ENCODE data around the gene ABCA2.

DNA sequence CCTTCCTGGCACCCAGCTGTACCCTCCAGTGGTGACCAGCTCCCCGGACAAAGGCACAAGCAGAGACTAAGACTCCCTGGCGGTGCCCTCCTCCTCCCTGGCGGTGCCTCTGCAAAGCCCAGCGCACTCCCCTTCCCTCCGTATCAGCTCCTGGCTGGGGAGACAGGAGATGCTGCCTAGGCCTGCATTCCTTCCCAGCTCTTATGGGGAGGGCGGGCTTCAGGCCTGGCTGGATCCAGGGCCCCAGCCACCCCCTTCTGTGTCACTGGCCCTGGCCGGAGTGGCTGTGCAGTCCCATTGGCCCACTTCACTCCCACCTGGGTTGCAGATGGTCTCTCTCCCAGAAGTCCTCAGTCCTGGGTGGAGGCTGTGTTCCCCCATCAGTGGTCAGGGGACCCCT is 69.6 kb downstream of the ABCA2 start:
- TF ChIP-seq TOX (CRISPR knock-in tag; IDR thresholded peaks at IDR 0.05; ENCODE audit: borderline replicate concordance): no peak
- TF ChIP-seq OSR1 (CRISPR knock-in tag; IDR thresholded peaks at IDR 0.05): no peak
- no peak for TF ChIP-seq ARNTL (CRISPR knock-in tag; IDR thresholded peaks at IDR 0.05; ENCODE audit: borderline replicate concordance, low read depth)
- no peak for TF ChIP-seq BACH2 (CRISPR knock-in tag; IDR thresholded peaks at IDR 0.05; ENCODE audit: borderline replicate concordance)
- TF ChIP-seq ZNF8 (CRISPR knock-in tag; IDR thresholded peaks at IDR 0.05): no peak
- TF ChIP-seq, protein P1, sequence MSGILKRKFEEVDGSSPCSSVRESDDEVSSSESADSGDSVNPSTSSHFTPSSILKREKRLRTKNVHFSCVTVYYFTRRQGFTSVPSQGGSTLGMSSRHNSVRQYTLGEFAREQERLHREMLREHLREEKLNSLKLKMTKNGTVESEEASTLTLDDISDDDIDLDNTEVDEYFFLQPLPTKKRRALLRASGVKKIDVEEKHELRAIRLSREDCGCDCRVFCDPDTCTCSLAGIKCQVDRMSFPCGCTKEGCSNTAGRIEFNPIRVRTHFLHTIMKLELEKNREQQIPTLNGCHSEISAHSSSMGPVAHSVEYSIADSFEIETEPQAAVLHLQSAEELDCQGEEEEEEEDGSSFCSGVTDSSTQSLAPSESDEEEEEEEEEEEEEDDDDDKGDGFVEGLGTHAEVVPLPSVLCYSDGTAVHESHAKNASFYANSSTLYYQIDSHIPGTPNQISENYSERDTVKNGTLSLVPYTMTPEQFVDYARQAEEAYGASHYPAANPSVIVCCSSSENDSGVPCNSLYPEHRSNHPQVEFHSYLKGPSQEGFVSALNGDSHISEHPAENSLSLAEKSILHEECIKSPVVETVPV (CRISPR knock-in tag; IDR thresholded peaks at IDR 0.05): no peak
- no peak for TF ChIP-seq RARB (CRISPR knock-in tag; IDR thresholded peaks at IDR 0.05)
- TF ChIP-seq, protein P2, sequence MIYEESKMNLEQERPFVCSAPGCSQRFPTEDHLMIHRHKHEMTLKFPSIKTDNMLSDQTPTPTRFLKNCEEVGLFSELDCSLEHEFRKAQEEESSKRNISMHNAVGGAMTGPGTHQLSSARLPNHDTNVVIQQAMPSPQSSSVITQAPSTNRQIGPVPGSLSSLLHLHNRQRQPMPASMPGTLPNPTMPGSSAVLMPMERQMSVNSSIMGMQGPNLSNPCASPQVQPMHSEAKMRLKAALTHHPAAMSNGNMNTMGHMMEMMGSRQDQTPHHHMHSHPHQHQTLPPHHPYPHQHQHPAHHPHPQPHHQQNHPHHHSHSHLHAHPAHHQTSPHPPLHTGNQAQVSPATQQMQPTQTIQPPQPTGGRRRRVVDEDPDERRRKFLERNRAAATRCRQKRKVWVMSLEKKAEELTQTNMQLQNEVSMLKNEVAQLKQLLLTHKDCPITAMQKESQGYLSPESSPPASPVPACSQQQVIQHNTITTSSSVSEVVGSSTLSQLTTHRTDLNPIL (CRISPR knock-in tag; IDR thresholded peaks at IDR 0.05; ENCODE audit: low read depth): no peak
- no peak for TF ChIP-seq GLIS3 (CRISPR knock-in tag; IDR thresholded peaks at IDR 0.05)
- TF ChIP-seq ISL1 (CRISPR knock-in tag; IDR thresholded peaks at IDR 0.05): no peak
- TF ChIP-seq, protein P3, sequence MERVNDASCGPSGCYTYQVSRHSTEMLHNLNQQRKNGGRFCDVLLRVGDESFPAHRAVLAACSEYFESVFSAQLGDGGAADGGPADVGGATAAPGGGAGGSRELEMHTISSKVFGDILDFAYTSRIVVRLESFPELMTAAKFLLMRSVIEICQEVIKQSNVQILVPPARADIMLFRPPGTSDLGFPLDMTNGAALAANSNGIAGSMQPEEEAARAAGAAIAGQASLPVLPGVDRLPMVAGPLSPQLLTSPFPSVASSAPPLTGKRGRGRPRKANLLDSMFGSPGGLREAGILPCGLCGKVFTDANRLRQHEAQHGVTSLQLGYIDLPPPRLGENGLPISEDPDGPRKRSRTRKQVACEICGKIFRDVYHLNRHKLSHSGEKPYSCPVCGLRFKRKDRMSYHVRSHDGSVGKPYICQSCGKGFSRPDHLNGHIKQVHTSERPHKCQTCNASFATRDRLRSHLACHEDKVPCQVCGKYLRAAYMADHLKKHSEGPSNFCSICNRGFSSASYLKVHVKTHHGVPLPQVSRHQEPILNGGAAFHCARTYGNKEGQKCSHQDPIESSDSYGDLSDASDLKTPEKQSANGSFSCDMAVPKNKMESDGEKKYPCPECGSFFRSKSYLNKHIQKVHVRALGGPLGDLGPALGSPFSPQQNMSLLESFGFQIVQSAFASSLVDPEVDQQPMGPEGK (CRISPR knock-in tag; IDR thresholded peaks at IDR 0.05; ENCODE audit: borderline replicate concordance): no peak
- TF ChIP-seq ESRRG (CRISPR knock-in tag; IDR thresholded peaks at IDR 0.05): no peak

Measured in SK-N-SH treated with all-trans-retinoic acid at 6 μM for 48 hours (cell line).